ENCODE data around the gene SLC25A47. TPM values are rescaled to one million over a fixed set of nuclear protein-coding genes. Genes with fewer than 3 reads are reported as not detected.
A peak's percentile ranks its signal among the peaks of the same experiment; 100 is the strongest.

SLC25A47 gene
- total RNA-seq, 4 donors from 2014 or later, result 0.54 to 1.2 TPM; not detected in 2

GRCh38 chr14:100317389-100317788 is 5.8 kb upstream of the SLC25A47 start:
- Histone ChIP-seq H3K4me3 (peak overlapping the region in 1 of 4 donors; percentile 50), H3K4me1 (peaks cover 0 to 10% (median 3%) of the 10 kb centered on the region in 4 donors), H3K27me3 (no peaks in the 10 kb centered on the region), H3K36me3 (no peaks in the 10 kb centered on the region), H3K27ac (no peak overlapping the region), H3K9me3 (no peaks in the 10 kb centered on the region)
- DNase-seq, result no peak
- TF ChIP-seq CTCF (IDR thresholded peaks at IDR 0.05) (no peak), POLR2A (IDR thresholded peaks at IDR 0.05) (no peak)

- DNase-seq, result peak; percentile 76 to 87 (median 77)
- H3K27ac ChIP-seq, result peak overlapping the region in 3 of 4 donors; percentile 12 to 59 (median 19)
- H3K36me3 ChIP-seq, result no peaks in the 10 kb centered on the region
- peak overlapping the region; percentile 41 to 50 (median 42) for H3K4me3 ChIP-seq
- H3K9me3 ChIP-seq, result no peaks in the 10 kb centered on the region
- peaks cover 0 to 10% (median 3%) of the 10 kb centered on the region in 4 donors for H3K4me1 ChIP-seq
- H3K27me3 ChIP-seq, result no peaks in the 10 kb centered on the region
- TF ChIP-seq CTCF (IDR thresholded peaks at IDR 0.05) (peak; percentile 61 to 89 (median 76)), POLR2A (IDR thresholded peaks at IDR 0.05) (no peak)
These were observed 5.0 kb upstream of the SLC25A47 start for GRCh38 chr14:100317912-100318808.

- no peak overlapping the region for H3K27ac ChIP-seq
- H3K27me3 ChIP-seq, result no peaks in the 10 kb centered on the region
- TF ChIP-seq POLR2A (IDR thresholded peaks at IDR 0.05), result no peak
- no peak for TF ChIP-seq CTCF (IDR thresholded peaks at IDR 0.05)
- no peaks in the 10 kb centered on the region for H3K9me3 ChIP-seq
- no peak for DNase-seq
- H3K4me1 ChIP-seq, result peaks cover 0 to 11% (median 3%) of the 10 kb centered on the region in 4 donors
- H3K4me3 ChIP-seq, result no peak overlapping the region
- no peaks in the 10 kb centered on the region for H3K36me3 ChIP-seq
These were observed 2.8 kb upstream of the SLC25A47 start for GRCh38 chr14:100320157-100320856.

- no peaks in the 10 kb centered on the region for H3K9me3 ChIP-seq
- no peaks in the 10 kb centered on the region for H3K36me3 ChIP-seq
- TF ChIP-seq CTCF (IDR thresholded peaks at IDR 0.05), result no peak
- no peak for TF ChIP-seq POLR2A (IDR thresholded peaks at IDR 0.05)
- H3K27ac ChIP-seq, result no peak overlapping the region
- H3K4me3 ChIP-seq, result no peak overlapping the region
- H3K27me3 ChIP-seq, result no peaks in the 10 kb centered on the region
- H3K4me1 ChIP-seq, result peaks cover 0 to 18% (median 3%) of the 10 kb centered on the region in 4 donors
- DNase-seq, result no peak
These were observed 1.5 kb upstream of the SLC25A47 start for GRCh38 chr14:100321473-100322137.

GRCh38 chr14:100322138-100322957 is 791 bp upstream of the SLC25A47 start:
- H3K27ac ChIP-seq, result no peak overlapping the region

More at GRCh38 chr14:100322138-100322957, 791 bp upstream of the SLC25A47 start:
- H3K27me3 ChIP-seq, result no peaks in the 10 kb centered on the region
- H3K36me3 ChIP-seq, result no peaks in the 10 kb centered on the region
- no peak overlapping the region for H3K4me3 ChIP-seq
- H3K4me1 ChIP-seq, result peaks cover 0 to 18% (median 3%) of the 10 kb centered on the region in 4 donors
- H3K9me3 ChIP-seq, result no peaks in the 10 kb centered on the region
- TF ChIP-seq POLR2A (IDR thresholded peaks at IDR 0.05) (no peak), CTCF (IDR thresholded peaks at IDR 0.05) (no peak)
- DNase-seq, result no peak

Measured in Peyer's patch (tissue), 4 donors.